Neural cell (in vitro differentiated cells): ENCODE data around the gene BCAT1. TPM values are rescaled to one million over a fixed set of nuclear protein-coding genes. Genes with fewer than 3 reads are reported as not detected.

ENCODE experiments used
- H2AFZ ChIP-seq: fragments of 200-600, 300-800 bp; sonication (generic), shearing (Covaris generic); 2 replicates; pipeline ENCODE4 v1.6.0; 2014; ENCODE audit warnings: low read depth, mild to moderate bottlenecking, antibody characterized with exemption, low read length, moderate library complexity
- H3F3A ChIP-seq: fragments of 200-600 bp; shearing (Covaris generic); 2 replicates; pipeline ENCODE4 v1.6.1; 2016; ENCODE audit warnings: mild to moderate bottlenecking, moderate library complexity, mixed read lengths, antibody characterized with exemption, low read length; ENCODE audit not compliant: insufficient read depth, poor library complexity, severe bottlenecking
- H3K27ac ChIP-seq: fragments of 200-600, 300-800 bp; sonication (generic), shearing (Covaris generic); 2 replicates; pipeline ENCODE4 v1.5.1; 2014; ENCODE audit warnings: mild to moderate bottlenecking, low read length, moderate library complexity
- H3K27me3 ChIP-seq: fragments of 300-800, 200-600 bp; sonication (generic), shearing (Covaris generic); 2 replicates; pipeline ENCODE4 v1.6.0; 2014; ENCODE audit warnings: mild to moderate bottlenecking, low read depth, low read length, moderate library complexity; ENCODE audit not compliant: insufficient read depth
- H3K36me3 ChIP-seq: fragments of 300-800, 200-600 bp; sonication (generic), shearing (Covaris generic); 2 replicates; pipeline ENCODE4 v1.5.1; 2014; ENCODE audit warnings: mild to moderate bottlenecking, antibody characterized with exemption, low read length, moderate library complexity; ENCODE audit not compliant: insufficient read depth
- H3K4me2 ChIP-seq: fragments of 300-800, 200-600 bp; sonication (generic), shearing (Covaris generic); 2 replicates; pipeline ENCODE4 v1.6.0; 2014; ENCODE audit warnings: mild to moderate bottlenecking, low read length
- H3K4me3 ChIP-seq: fragments of 300-800, 200-600 bp; sonication (generic), shearing (Covaris generic); 2 replicates; pipeline ENCODE4 v1.5.1; 2014; ENCODE audit warnings: mild to moderate bottlenecking, low read length, moderate library complexity
- H3K79me2 ChIP-seq: fragments of 200-600 bp; shearing (Covaris generic); replicated peaks from 2 replicates; pipeline ENCODE4 v1.6.0; 2014; ENCODE audit warnings: mild to moderate bottlenecking, low read length, moderate library complexity; ENCODE audit not compliant: insufficient read depth
- H3K9ac ChIP-seq: fragments of 300-800, 200-600 bp; sonication (generic), shearing (Covaris generic); 2 replicates; pipeline ENCODE4 v1.6.1; 2016; ENCODE audit warnings: mild to moderate bottlenecking, low read length, mixed read lengths
- H3K9me2 ChIP-seq: fragments of 200-600 bp; shearing (Covaris generic); 2 replicates; pipeline ENCODE4 v1.6.1; 2016; ENCODE audit warnings: mild to moderate bottlenecking, low read length, mixed read lengths; ENCODE audit not compliant: insufficient read depth
- H3K9me3 ChIP-seq: fragments of 200-600, 300-800 bp; sonication (generic), shearing (Covaris generic); 2 replicates; pipeline ENCODE4 v1.6.1; 2016; ENCODE audit warnings: mild to moderate bottlenecking, mixed run types, low read length, moderate library complexity, mixed read lengths
- H4K20me1 ChIP-seq: fragments of 200-600 bp; shearing (Covaris generic); 2 replicates; pipeline ENCODE4 v1.6.1; 2016; ENCODE audit warnings: mild to moderate bottlenecking, mixed run types; ENCODE audit not compliant: insufficient read depth
- EP300 ChIP-seq: fragments of 450-650 bp; conservative IDR thresholded peaks from 2 replicates; pipeline ENCODE4 v1.6.1; 2014; ENCODE audit warnings: antibody characterized with exemption, mild to moderate bottlenecking, moderate library complexity; ENCODE audit not compliant: poor library complexity, severe bottlenecking
- EZH2 ChIP-seq: fragments of 200-600, 300-800 bp; shearing (Covaris generic), sonication (generic); IDR thresholded peaks from 2 replicates; pipeline ENCODE4 v1.6.1; 2014; ENCODE audit warnings: antibody characterized with exemption, low read length, borderline replicate concordance, mild to moderate bottlenecking; ENCODE audit not compliant: insufficient read depth, poor library complexity, severe bottlenecking
- MXI1 ChIP-seq: fragments of 450-650 bp; conservative IDR thresholded peaks from 2 replicates; pipeline ENCODE4 v1.6.1; 2014; ENCODE audit warnings: antibody characterized with exemption, mild to moderate bottlenecking; ENCODE audit not compliant: poor library complexity, severe bottlenecking
- POLR2AphosphoS5 ChIP-seq: IDR thresholded peaks from 2 replicates; pipeline ENCODE4 v1.6.1; 2012
- RAD21 ChIP-seq: fragments of 450-650 bp; conservative IDR thresholded peaks from 2 replicates; pipeline ENCODE4 v1.6.1; 2014; ENCODE audit warnings: antibody characterized with exemption, mild to moderate bottlenecking, moderate library complexity
- SMC3 ChIP-seq: fragments of 450-650 bp; conservative IDR thresholded peaks from 2 replicates; pipeline ENCODE4 v1.6.1; 2014; ENCODE audit warnings: antibody characterized with exemption, mild to moderate bottlenecking, moderate library complexity; ENCODE audit not compliant: poor library complexity
- TAF1 ChIP-seq: IDR thresholded peaks from 2 replicates; pipeline ENCODE4 v1.6.1; 2012; ENCODE audit warnings: low read depth
- polyA plus RNA-seq: library from polyadenylated mRNA; depleted of rRNA; stranded (reverse); fragments of >200 nt; gene quantifications from 2 replicates; pipeline ENCODE4 v1.2.3, GENCODE V29; 2014
- TF ChIP-seq, protein P1 (sequence below): fragments of 450-650 bp; IDR thresholded peaks from 2 replicates; pipeline ENCODE4 v1.5.1; 2014; ENCODE audit warnings: antibody characterized with exemption, mild to moderate bottlenecking, moderate library complexity; ENCODE audit not compliant: poor library complexity, severe bottlenecking
- TF ChIP-seq, protein P2 (sequence below): IDR thresholded peaks from 2 replicates; pipeline ENCODE4 v1.6.1; 2012; ENCODE audit warnings: borderline replicate concordance

BCAT1 gene
- polyA plus RNA-seq, 1 donor from 2014 or later, result 31.3 TPM

DNA sequence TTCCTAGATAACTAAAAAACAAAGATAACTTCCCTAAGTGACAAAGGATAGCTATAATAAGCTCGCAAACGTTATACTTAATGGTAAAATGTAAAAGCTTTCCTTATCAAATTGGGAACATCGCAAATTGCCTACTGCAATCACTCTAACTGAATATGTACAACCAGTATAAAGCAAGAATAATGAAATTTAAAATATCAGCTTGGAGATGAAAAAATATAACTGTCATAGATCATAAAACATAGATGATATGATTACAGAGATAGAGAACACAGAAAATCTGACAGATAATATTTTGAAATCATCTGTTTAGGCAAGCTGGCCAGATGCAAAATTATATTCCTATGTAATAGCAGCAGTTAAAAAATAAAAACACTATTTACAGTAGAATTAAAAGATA is 64.0 kb downstream of the BCAT1 start:
- H2AFZ ChIP-seq, result no peak overlapping the region
- H3K9me2 ChIP-seq, result no peaks in the 10 kb centered on the region
- no peak overlapping the region for H3K4me3 ChIP-seq
- no peaks in the 10 kb centered on the region for H3K79me2 ChIP-seq
- H3K36me3 ChIP-seq, result peaks cover 5% of the 10 kb centered on the region
- H4K20me1 ChIP-seq, result no peaks in the 10 kb centered on the region
- no peaks in the 10 kb centered on the region for H3K9me3 ChIP-seq
- TF ChIP-seq EZH2 (no peak), TAF1 (no peak), SMC3 (no peak), MXI1 (no peak), RAD21 (no peak)
- TF ChIP-seq, protein P1, sequence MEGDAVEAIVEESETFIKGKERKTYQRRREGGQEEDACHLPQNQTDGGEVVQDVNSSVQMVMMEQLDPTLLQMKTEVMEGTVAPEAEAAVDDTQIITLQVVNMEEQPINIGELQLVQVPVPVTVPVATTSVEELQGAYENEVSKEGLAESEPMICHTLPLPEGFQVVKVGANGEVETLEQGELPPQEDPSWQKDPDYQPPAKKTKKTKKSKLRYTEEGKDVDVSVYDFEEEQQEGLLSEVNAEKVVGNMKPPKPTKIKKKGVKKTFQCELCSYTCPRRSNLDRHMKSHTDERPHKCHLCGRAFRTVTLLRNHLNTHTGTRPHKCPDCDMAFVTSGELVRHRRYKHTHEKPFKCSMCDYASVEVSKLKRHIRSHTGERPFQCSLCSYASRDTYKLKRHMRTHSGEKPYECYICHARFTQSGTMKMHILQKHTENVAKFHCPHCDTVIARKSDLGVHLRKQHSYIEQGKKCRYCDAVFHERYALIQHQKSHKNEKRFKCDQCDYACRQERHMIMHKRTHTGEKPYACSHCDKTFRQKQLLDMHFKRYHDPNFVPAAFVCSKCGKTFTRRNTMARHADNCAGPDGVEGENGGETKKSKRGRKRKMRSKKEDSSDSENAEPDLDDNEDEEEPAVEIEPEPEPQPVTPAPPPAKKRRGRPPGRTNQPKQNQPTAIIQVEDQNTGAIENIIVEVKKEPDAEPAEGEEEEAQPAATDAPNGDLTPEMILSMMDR, result no peak
- TF ChIP-seq, protein P2, sequence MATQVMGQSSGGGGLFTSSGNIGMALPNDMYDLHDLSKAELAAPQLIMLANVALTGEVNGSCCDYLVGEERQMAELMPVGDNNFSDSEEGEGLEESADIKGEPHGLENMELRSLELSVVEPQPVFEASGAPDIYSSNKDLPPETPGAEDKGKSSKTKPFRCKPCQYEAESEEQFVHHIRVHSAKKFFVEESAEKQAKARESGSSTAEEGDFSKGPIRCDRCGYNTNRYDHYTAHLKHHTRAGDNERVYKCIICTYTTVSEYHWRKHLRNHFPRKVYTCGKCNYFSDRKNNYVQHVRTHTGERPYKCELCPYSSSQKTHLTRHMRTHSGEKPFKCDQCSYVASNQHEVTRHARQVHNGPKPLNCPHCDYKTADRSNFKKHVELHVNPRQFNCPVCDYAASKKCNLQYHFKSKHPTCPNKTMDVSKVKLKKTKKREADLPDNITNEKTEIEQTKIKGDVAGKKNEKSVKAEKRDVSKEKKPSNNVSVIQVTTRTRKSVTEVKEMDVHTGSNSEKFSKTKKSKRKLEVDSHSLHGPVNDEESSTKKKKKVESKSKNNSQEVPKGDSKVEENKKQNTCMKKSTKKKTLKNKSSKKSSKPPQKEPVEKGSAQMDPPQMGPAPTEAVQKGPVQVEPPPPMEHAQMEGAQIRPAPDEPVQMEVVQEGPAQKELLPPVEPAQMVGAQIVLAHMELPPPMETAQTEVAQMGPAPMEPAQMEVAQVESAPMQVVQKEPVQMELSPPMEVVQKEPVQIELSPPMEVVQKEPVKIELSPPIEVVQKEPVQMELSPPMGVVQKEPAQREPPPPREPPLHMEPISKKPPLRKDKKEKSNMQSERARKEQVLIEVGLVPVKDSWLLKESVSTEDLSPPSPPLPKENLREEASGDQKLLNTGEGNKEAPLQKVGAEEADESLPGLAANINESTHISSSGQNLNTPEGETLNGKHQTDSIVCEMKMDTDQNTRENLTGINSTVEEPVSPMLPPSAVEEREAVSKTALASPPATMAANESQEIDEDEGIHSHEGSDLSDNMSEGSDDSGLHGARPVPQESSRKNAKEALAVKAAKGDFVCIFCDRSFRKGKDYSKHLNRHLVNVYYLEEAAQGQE, result no peak
- no peaks in the 10 kb centered on the region for H3F3A ChIP-seq
- no peaks in the 10 kb centered on the region for H3K27me3 ChIP-seq
- no peak overlapping the region for H3K27ac ChIP-seq
- H3K9ac ChIP-seq, result no peak overlapping the region
- no peak overlapping the region for H3K4me2 ChIP-seq

DNA sequence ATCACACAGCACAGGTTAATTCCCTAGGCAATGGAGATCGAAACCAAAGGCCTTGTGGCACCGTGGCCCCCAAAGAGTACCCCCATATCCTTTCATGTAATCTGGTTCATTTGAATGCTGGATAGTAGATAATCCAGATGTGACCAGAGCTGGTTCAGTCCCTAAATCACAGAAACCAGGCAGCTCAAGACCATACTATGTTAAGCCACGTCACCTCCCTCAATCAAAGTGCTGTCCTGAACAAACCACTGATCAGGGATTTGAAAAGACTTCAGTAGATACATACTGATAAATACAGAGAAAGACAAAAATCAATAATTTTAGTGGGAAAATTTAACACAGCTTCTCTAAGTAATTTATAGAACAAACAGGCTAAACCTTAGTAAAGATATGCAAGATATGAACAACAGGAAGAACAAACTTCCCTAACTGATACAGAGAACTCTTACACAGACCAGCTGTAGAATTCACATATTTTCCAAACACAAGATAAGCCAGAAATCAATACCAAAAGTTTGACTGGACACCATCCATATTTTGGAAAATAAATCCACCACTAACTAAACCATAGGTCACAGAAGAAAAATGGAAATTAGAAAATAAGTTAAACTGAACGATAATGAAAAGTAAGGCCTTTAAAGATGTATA is 67.1 kb downstream of the BCAT1 start:
- no peaks in the 10 kb centered on the region for H4K20me1 ChIP-seq
- H3K27me3 ChIP-seq, result no peaks in the 10 kb centered on the region
- no peaks in the 10 kb centered on the region for H3F3A ChIP-seq
- no peak overlapping the region for H3K9ac ChIP-seq
- H3K4me3 ChIP-seq, result no peak overlapping the region
- no peaks in the 10 kb centered on the region for H3K9me3 ChIP-seq
- H2AFZ ChIP-seq, result no peak overlapping the region
- no peak overlapping the region for H3K4me2 ChIP-seq
- no peak overlapping the region for H3K27ac ChIP-seq
- no peaks in the 10 kb centered on the region for H3K79me2 ChIP-seq
- H3K36me3 ChIP-seq, result peaks cover 11% of the 10 kb centered on the region
- TF ChIP-seq EP300 (no peak), SMC3 (no peak), MXI1 (no peak), POLR2AphosphoS5 (no peak), EZH2 (no peak), TAF1 (no peak), RAD21 (no peak)
- TF ChIP-seq, protein P2, result no peak
- TF ChIP-seq, protein P1, result no peak
- no peaks in the 10 kb centered on the region for H3K9me2 ChIP-seq
